Stomach (tissue), 9 donors: ENCODE data around the gene GNAI3. TPM values are rescaled to one million over a fixed set of nuclear protein-coding genes. Genes with fewer than 3 reads are reported as not detected.

Experiments
- DNase-seq, 2 donors: peaks; one replicate each; pipeline versions ENCODE4 v3.0.0 to v3.0.0-alpha.2; 2013 to 2019
- H3K27ac ChIP-seq, 5 donors: fragments of 200-600 bp in 4 of 5; sonication (generic) in 4 of 5; one replicate each; pipeline ENCODE4 v1.5.1; 2013 to 2019; ENCODE audit warnings: mild to moderate bottlenecking in 1 of 5, moderate library complexity in 1 of 5
- H3K27me3 ChIP-seq, 3 donors: fragments of 200-600 bp; sonication (generic); one replicate each; pipeline ENCODE4 v1.5.1; 2017 to 2019; ENCODE audit warnings: mixed run types in 1 of 3
- H3K36me3 ChIP-seq, 4 donors: fragments of 200-600 bp; sonication (generic); 1 replicate in 3 of 4; 2 replicates in 1 of 4; pipeline ENCODE4 v1.5.1; 2016 to 2019
- H3K4me1 ChIP-seq, 4 donors: fragments of 200-600 bp; sonication (generic); one replicate each; pipeline ENCODE4 v1.5.1; 2016 to 2019
- H3K4me3 ChIP-seq, 4 donors: fragments of 200-600 bp; sonication (generic) in 3 of 4; one replicate each; pipeline ENCODE4 v1.5.1; 2016 to 2019; ENCODE audit warnings: mild to moderate bottlenecking in 1 of 4
- H3K9me3 ChIP-seq, 4 donors: fragments of 200-600 bp; sonication (generic); one replicate each; pipeline ENCODE4 v1.5.1; 2016 to 2019
- EP300 ChIP-seq: sonication (generic); formaldehyde crosslinking; IDR thresholded peaks from one replicate; pipeline ENCODE4 v1.6.1; 2017; ENCODE audit warnings: antibody characterized with exemption
- POLR2A ChIP-seq, 4 donors: fragments of 450-650 bp; IDR thresholded peaks; one replicate each; pipeline ENCODE4 v1.6.1; 2016; ENCODE audit warnings: antibody characterized with exemption in 4 of 4, control low read depth in 2 of 4, mild to moderate bottlenecking in 1 of 4, moderate library complexity in 1 of 4
- POLR2AphosphoS5 ChIP-seq, 3 donors: sonication (generic); formaldehyde crosslinking; IDR thresholded peaks; one replicate each; pipeline ENCODE4 v1.6.1; 2016; ENCODE audit warnings: antibody characterized with exemption in 3 of 3
- WGBS, 5 donors: extraction: QIAGEN DNeasy Blood & Tissue Kit in 3 of 5; methylation state at CpG; one replicate each; pipeline versions ENCODE4 v1.1.5 to v1.1.7; 2013 to 2018; 5-methylcytosine and 5-hydroxymethylcytosine counted together
- intact Hi-C: fragments of 100-400 bp; cut with DNase I; formaldehyde crosslinking; loops from one replicate; pipeline ENCODE4 v1.15.1; 2023; ENCODE audit warnings: low total_unique reads
- polyA plus RNA-seq, 3 donors: library from polyadenylated mRNA; stranded (reverse); fragments of 200-250 nt; gene quantifications; one replicate each; pipeline ENCODE4 v1.2.3, GENCODE V29; 2013
- total RNA-seq, 5 donors: library from RNA; depleted of rRNA; stranded (reverse); fragments of >200 nt; gene quantifications; one replicate each; pipeline versions ENCODE4 v1.1.0 to v1.2.3, GENCODE V29; 2014 to 2016
- TF ChIP-seq, protein P1 (sequence below), 7 experiments: fragments of 450-650 bp in 4 of 7; fragments of 200-600 bp in 3 of 7; sonication (generic) in 3 of 7; IDR thresholded peaks; one replicate each; pipeline ENCODE4 v1.5.1; 2016 to 2019; ENCODE audit warnings: antibody characterized with exemption in 7 of 7, control low read depth in 2 of 7, mild to moderate bottlenecking in 1 of 7
- donor health status: healthy with polysubstance abuse.
- donor health status: Bipolar disorder and iron deficiency.
- donor health status: healthy.

The GNAI3 gene
- total and polyA plus RNA-seq, 8 donors, result 0.58 to 12.7 (median 3.1) TPM

DNA sequence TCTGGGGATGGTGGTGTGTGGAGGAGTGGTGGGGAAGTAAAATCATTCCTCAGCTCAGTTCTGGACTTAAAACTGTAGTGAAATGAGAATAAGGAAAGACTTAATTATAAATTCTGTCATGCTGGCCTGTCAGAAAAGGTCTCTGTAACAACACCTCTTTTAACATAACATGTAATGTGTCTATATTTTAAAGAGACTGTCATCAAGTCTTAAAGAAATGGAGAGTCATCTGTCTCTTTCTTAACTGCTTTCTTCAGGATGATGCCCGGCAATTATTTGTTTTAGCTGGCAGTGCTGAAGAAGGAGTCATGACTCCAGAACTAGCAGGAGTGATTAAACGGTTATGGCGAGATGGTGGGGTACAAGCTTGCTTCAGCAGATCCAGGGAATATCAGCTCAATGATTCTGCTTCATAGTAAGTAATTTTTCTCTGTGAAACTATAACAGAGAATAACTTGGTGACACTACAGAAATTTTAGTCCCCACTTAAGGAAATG lies 30.6 kb downstream of the GNAI3 start:
- peaks cover 0 to 21% (median 10%) of the 10 kb centered on the region in 4 donors for H3K4me1 ChIP-seq
- WGBS, 5 donors, result 60 to 76% (median 69%) methylated on average over 3 of the region's 3 CpGs
- no peaks in the 10 kb centered on the region for H3K27me3 ChIP-seq
- no peak for DNase-seq
- H3K9me3 ChIP-seq, result no peaks in the 10 kb centered on the region
- intact Hi-C loops, result no loop called here
- no peak overlapping the region for H3K4me3 ChIP-seq
- H3K27ac ChIP-seq, result peak overlapping the region in 3 of 5 donors; percentile 31 to 67 (median 64)
- TF ChIP-seq, protein P1, sequence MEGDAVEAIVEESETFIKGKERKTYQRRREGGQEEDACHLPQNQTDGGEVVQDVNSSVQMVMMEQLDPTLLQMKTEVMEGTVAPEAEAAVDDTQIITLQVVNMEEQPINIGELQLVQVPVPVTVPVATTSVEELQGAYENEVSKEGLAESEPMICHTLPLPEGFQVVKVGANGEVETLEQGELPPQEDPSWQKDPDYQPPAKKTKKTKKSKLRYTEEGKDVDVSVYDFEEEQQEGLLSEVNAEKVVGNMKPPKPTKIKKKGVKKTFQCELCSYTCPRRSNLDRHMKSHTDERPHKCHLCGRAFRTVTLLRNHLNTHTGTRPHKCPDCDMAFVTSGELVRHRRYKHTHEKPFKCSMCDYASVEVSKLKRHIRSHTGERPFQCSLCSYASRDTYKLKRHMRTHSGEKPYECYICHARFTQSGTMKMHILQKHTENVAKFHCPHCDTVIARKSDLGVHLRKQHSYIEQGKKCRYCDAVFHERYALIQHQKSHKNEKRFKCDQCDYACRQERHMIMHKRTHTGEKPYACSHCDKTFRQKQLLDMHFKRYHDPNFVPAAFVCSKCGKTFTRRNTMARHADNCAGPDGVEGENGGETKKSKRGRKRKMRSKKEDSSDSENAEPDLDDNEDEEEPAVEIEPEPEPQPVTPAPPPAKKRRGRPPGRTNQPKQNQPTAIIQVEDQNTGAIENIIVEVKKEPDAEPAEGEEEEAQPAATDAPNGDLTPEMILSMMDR (IDR thresholded peaks at IDR 0.05), result no peak
- TF ChIP-seq POLR2AphosphoS5 (IDR thresholded peaks at IDR 0.05) (no peak), EP300 (no peak), POLR2A (IDR thresholded peaks at IDR 0.05) (no peak)
- H3K36me3 ChIP-seq, result peaks cover 0 to 88% (median 82%) of the 10 kb centered on the region in 4 donors

GRCh38 chr1:109579491-109579890 lies 31.1 kb downstream of the GNAI3 start:
- Histone ChIP-seq H3K27me3 (no peaks in the 10 kb centered on the region), H3K4me1 (peaks cover 0 to 19% (median 7%) of the 10 kb centered on the region in 4 donors), H3K9me3 (no peaks in the 10 kb centered on the region), H3K4me3 (no peak overlapping the region), H3K36me3 (peaks cover 0 to 91% (median 85%) of the 10 kb centered on the region in 4 donors), H3K27ac (peak overlapping the region in 2 of 5 donors; percentile 64 to 67)
- 73 to 91% (median 81%) methylated on average over 1 of the region's 1 CpG for WGBS, 5 donors
- intact Hi-C loops, result no loop called here
- TF ChIP-seq, protein P1 (IDR thresholded peaks at IDR 0.05), result no peak
- TF ChIP-seq POLR2AphosphoS5 (IDR thresholded peaks at IDR 0.05), result no peak
- no peak for TF ChIP-seq EP300
- TF ChIP-seq POLR2A (IDR thresholded peaks at IDR 0.05), result no peak
- peak in 1 of 2 donors; percentile 59 for DNase-seq

DNA sequence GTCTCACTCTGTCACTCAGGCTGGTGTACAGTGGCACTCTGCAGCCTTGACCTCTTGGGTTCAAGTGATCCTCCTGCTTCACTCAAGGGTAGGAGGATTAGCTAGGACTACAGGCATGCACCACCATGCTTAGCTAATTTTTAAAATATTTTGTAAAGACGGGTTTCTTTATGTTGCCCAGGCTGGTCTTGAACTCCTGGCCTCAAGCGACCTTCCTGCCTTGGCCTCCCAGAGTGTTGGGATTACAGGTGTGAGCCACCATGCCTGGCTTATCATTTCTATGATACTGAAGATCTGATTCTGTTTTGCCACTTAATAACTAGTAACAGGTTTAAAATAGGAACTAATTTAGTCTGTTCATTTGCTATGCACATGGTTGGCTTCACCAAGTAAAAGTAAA lies 33.6 kb downstream of the GNAI3 start:
- intact Hi-C loops, result no loop called here
- TF ChIP-seq POLR2A (IDR thresholded peaks at IDR 0.05) (no peak), POLR2AphosphoS5 (IDR thresholded peaks at IDR 0.05) (no peak), EP300 (no peak)
- TF ChIP-seq, protein P1 (IDR thresholded peaks at IDR 0.05), result no peak
- no peak overlapping the region for H3K4me3 ChIP-seq
- H3K27ac ChIP-seq, result no peak overlapping the region
- H3K9me3 ChIP-seq, result no peaks in the 10 kb centered on the region
- no peak for DNase-seq
- no peaks in the 10 kb centered on the region for H3K27me3 ChIP-seq
- H3K36me3 ChIP-seq, result peaks cover 6 to 94% (median 90%) of the 10 kb centered on the region in 4 donors
- peaks cover 0 to 19% (median 4%) of the 10 kb centered on the region in 4 donors for H3K4me1 ChIP-seq
- WGBS, 5 donors, result 89 to 97% (median 94%) methylated on average over 2 of the region's 2 CpGs

- H3K36me3 ChIP-seq, result peaks cover 9 to 100% (median 98%) of the 10 kb centered on the region in 4 donors
- WGBS, 5 donors, result 56 to 74% (median 64%) methylated on average over 1 of the region's 1 CpG
- intact Hi-C loops, result no loop called here
Measured at GRCh38 chr1:109584766-109585165, 36.4 kb downstream of the GNAI3 start.

More at GRCh38 chr1:109584766-109585165, 36.4 kb downstream of the GNAI3 start:
- TF ChIP-seq EP300, result no peak
- TF ChIP-seq POLR2AphosphoS5 (IDR thresholded peaks at IDR 0.05), result no peak
- no peak for TF ChIP-seq POLR2A (IDR thresholded peaks at IDR 0.05)
- TF ChIP-seq, protein P1 (IDR thresholded peaks at IDR 0.05), result no peak
- Histone ChIP-seq H3K9me3 (no peaks in the 10 kb centered on the region), H3K27ac (no peak overlapping the region), H3K4me1 (peaks cover 0 to 6% (median under 1%) of the 10 kb centered on the region in 4 donors), H3K27me3 (no peaks in the 10 kb centered on the region), H3K4me3 (no peak overlapping the region)
- DNase-seq, result no peak
